IMR-90 (cell line): ENCODE data around the gene ABTB2.

ENCODE experiments used
- CEBPB ChIP-seq: IDR thresholded peaks from 2 replicates; pipeline ENCODE4 v1.6.1; 2012; ENCODE audit warnings: low read depth, low read length, improper control_type of control experiment
- POLR2A ChIP-seq: IDR thresholded peaks from 2 replicates; pipeline ENCODE4 v1.6.1; 2012; ENCODE audit warnings: mild to moderate bottlenecking, low read depth, low read length
- TF ChIP-seq, protein P1 (sequence below): conservative IDR thresholded peaks from 2 replicates; pipeline ENCODE4 v1.5.1; 2012; ENCODE audit warnings: mild to moderate bottlenecking, low read depth, low read length, improper control_type of control experiment

DNA sequence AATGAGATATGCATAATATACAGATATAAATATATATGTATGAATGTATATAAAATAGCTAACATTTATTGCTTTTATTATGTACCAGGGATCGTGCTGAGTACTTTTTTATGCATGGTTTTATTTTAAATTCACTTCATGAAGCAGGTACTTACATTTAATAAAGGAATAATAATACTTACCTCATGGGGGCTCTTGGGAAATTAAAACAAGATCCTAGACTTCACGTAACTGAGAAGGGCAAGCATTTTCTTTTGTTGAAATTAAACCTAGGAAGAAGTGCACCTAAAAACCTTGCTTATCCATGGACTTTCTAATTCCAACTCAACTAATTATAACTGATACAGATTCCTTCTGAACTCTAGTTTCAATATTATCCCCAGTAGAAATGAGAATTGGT is 40.0 kb upstream of the ABTB2 start:
- TF ChIP-seq, protein P1, sequence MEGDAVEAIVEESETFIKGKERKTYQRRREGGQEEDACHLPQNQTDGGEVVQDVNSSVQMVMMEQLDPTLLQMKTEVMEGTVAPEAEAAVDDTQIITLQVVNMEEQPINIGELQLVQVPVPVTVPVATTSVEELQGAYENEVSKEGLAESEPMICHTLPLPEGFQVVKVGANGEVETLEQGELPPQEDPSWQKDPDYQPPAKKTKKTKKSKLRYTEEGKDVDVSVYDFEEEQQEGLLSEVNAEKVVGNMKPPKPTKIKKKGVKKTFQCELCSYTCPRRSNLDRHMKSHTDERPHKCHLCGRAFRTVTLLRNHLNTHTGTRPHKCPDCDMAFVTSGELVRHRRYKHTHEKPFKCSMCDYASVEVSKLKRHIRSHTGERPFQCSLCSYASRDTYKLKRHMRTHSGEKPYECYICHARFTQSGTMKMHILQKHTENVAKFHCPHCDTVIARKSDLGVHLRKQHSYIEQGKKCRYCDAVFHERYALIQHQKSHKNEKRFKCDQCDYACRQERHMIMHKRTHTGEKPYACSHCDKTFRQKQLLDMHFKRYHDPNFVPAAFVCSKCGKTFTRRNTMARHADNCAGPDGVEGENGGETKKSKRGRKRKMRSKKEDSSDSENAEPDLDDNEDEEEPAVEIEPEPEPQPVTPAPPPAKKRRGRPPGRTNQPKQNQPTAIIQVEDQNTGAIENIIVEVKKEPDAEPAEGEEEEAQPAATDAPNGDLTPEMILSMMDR = no peak
- no peak for TF ChIP-seq CEBPB
- TF ChIP-seq POLR2A = no peak
